ENCODE measurements around the gene BGN. TPM values are rescaled to one million over a fixed set of nuclear protein-coding genes. Genes with fewer than 3 reads are reported as not detected.

BGN gene
- total RNA-seq, 1 experiment from 2014 or later: 0.33 TPM

- POLR2A ChIA-PET (ENCODE audit: unreplicated experiment): no interaction called here
- intact Hi-C loops (cut with micrococcal nuclease; ENCODE audit: unreplicated experiment): no loop called here
Measured at GRCh38 chrX:153465691-153466380, 28.9 kb upstream of the BGN start.

GRCh38 chrX:153468008-153468580 lies 26.7 kb upstream of the BGN start:
- H3K9me3 ChIP-seq (ENCODE audit: insufficient read depth, low read depth): no peaks in the 10 kb centered on the region
- intact Hi-C loops (cut with micrococcal nuclease; ENCODE audit: unreplicated experiment): no loop called here
- no TSS peak for BruUV-seq (replicated peaks)
- ChIA-PET CTCF (no interaction called here), POLR2A (ENCODE audit: unreplicated experiment) (no interaction called here)
- no peaks in the 10 kb centered on the region for H3F3A ChIP-seq (ENCODE audit: insufficient read depth, low read depth)
- no peaks in the 10 kb centered on the region for H4K20me1 ChIP-seq (ENCODE audit: insufficient read depth)
- no peak overlapping the region for H3K4me2 ChIP-seq
- H3K27me3 ChIP-seq (ENCODE audit: insufficient read depth, low read depth): no peaks in the 10 kb centered on the region
- H3K36me3 ChIP-seq (ENCODE audit: low read depth): no peaks in the 10 kb centered on the region
- H3K79me2 ChIP-seq (ENCODE audit: low read depth): 0 out of 2 replicates have a peak, but pooled peaks cover 4% of the 10 kb centered on the region
- no peak for DNase-seq
- no peak overlapping the region for H3K27ac ChIP-seq
- H2AFZ ChIP-seq: no peak overlapping the region
- H3K9me2 ChIP-seq (ENCODE audit: insufficient read depth): no peaks in the 10 kb centered on the region
- H3K4me3 ChIP-seq: no peak overlapping the region
- H3K4me1 ChIP-seq (replicated peaks; ENCODE audit: insufficient read depth): no peaks in the 10 kb centered on the region
- TF ChIP-seq, protein P1, sequence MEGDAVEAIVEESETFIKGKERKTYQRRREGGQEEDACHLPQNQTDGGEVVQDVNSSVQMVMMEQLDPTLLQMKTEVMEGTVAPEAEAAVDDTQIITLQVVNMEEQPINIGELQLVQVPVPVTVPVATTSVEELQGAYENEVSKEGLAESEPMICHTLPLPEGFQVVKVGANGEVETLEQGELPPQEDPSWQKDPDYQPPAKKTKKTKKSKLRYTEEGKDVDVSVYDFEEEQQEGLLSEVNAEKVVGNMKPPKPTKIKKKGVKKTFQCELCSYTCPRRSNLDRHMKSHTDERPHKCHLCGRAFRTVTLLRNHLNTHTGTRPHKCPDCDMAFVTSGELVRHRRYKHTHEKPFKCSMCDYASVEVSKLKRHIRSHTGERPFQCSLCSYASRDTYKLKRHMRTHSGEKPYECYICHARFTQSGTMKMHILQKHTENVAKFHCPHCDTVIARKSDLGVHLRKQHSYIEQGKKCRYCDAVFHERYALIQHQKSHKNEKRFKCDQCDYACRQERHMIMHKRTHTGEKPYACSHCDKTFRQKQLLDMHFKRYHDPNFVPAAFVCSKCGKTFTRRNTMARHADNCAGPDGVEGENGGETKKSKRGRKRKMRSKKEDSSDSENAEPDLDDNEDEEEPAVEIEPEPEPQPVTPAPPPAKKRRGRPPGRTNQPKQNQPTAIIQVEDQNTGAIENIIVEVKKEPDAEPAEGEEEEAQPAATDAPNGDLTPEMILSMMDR (conservative IDR thresholded peaks at IDR 0.05): no peak
- no peak for TF ChIP-seq EZH2 (IDR thresholded peaks at IDR 0.05; ENCODE audit: low read depth)

More at GRCh38 chrX:153465691-153466380, 28.9 kb upstream of the BGN start:
- Histone ChIP-seq H3K4me3 (no peak overlapping the region), H3K36me3 (ENCODE audit: low read depth) (no peaks in the 10 kb centered on the region), H2AFZ (no peak overlapping the region), H3K27me3 (ENCODE audit: insufficient read depth, low read depth) (no peaks in the 10 kb centered on the region), H3K4me1 (replicated peaks; ENCODE audit: insufficient read depth) (no peaks in the 10 kb centered on the region), H3K9me2 (ENCODE audit: insufficient read depth) (no peaks in the 10 kb centered on the region), H3K79me2 (ENCODE audit: low read depth) (0 out of 2 replicates have a peak, but pooled peaks cover 4% of the 10 kb centered on the region), H3F3A (ENCODE audit: insufficient read depth, low read depth) (no peaks in the 10 kb centered on the region), H3K9me3 (ENCODE audit: insufficient read depth, low read depth) (no peaks in the 10 kb centered on the region), H4K20me1 (ENCODE audit: insufficient read depth) (no peaks in the 10 kb centered on the region), H3K4me2 (no peak overlapping the region), H3K27ac (no peak overlapping the region)
- BruUV-seq (replicated peaks): no TSS peak
- CTCF ChIA-PET: no interaction called here
- no peak for DNase-seq
- TF ChIP-seq, protein P1 (conservative IDR thresholded peaks at IDR 0.05): no peak
- no peak for TF ChIP-seq EZH2 (IDR thresholded peaks at IDR 0.05; ENCODE audit: low read depth)

DNA sequence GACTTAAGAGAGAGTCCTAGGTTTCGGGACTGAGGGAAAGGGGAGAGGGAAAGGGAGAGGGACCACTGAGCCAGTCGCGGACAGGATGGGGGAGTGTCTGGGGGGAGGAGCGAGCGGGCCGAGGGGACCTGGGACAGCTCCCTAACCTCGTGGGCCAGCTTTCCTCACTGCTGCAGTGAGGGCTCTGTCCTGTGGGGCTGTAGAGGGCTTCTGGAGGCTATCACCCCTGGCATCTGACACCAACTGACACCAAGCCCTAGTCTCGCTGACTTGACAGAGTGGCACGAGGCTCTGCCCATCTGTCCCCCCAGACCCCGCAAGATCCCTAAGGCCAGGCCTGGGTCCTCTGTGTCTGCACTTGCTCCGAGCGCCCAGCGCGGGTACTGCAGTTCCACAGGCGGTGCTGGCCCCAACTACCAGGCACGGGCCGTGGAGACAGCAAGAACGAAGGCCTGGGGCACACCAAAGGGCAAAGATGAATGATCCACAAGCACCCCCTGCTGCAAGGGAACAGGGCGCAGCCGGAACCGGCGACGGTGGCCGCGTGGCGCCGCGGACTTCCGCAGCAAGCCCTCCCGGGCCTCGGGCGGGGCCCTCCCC lies 24.9 kb upstream of the BGN start:
- 0 out of 2 replicates have a peak, but pooled peaks cover 4% of the 10 kb centered on the region for H3K79me2 ChIP-seq (ENCODE audit: low read depth)
- intact Hi-C loops (cut with micrococcal nuclease; ENCODE audit: unreplicated experiment): loop anchor here (2.0 kb wide), 1 partner anchor 37 kb away; no protein-coding TSS in a partner anchor
- POLR2A ChIA-PET (ENCODE audit: unreplicated experiment): no interaction called here
- peak; percentile 35 to 40 for DNase-seq
- H4K20me1 ChIP-seq (ENCODE audit: insufficient read depth): no peaks in the 10 kb centered on the region
- H3K27me3 ChIP-seq (ENCODE audit: insufficient read depth, low read depth): no peaks in the 10 kb centered on the region
- no peaks in the 10 kb centered on the region for H3K9me2 ChIP-seq (ENCODE audit: insufficient read depth)
- H2AFZ ChIP-seq: peak overlapping the region; percentile 97
- CTCF ChIA-PET: interaction anchor here (0.6 to 1.0 kb wide), 3 partner anchors 9 to 38 kb away, joined by 3 to 10 read pairs (median 3); no protein-coding TSS in a partner anchor
- TF ChIP-seq, protein P1 (conservative IDR thresholded peaks at IDR 0.05): no peak
- no peak for TF ChIP-seq EZH2 (IDR thresholded peaks at IDR 0.05; ENCODE audit: low read depth)
- no peaks in the 10 kb centered on the region for H3K4me1 ChIP-seq (replicated peaks; ENCODE audit: insufficient read depth)
- H3K27ac ChIP-seq: no peak overlapping the region
- peak overlapping the region; percentile 84 for H3K4me3 ChIP-seq
- H3K36me3 ChIP-seq (ENCODE audit: low read depth): no peaks in the 10 kb centered on the region
- BruUV-seq (replicated peaks): TSS peak; percentile 46
- peak overlapping the region; percentile 87 for H3K4me2 ChIP-seq
- H3F3A ChIP-seq (ENCODE audit: insufficient read depth, low read depth): no peaks in the 10 kb centered on the region
- H3K9me3 ChIP-seq (ENCODE audit: insufficient read depth, low read depth): no peaks in the 10 kb centered on the region
